Stimulated activated naive CD4-positive, alpha-beta T cell treated with Interleukin-2 at 50 U/mL for 16 hours (primary cell): Measurements from ENCODE around the gene COMT.
"Not testable (repeated sequence)": the region's sequence is repeated elsewhere in the genome, so short reads cannot be mapped to it uniquely, and the experiment has no call there.

ENCODE experiments used
- DNase-seq: peaks from one replicate; lab custom pipeline; 2025; lab: John Stamatoyannopoulos, UW

Gene COMT

GRCh38 chr22:19941365-19942082, at the start of gene COMT, which contains the start of gene TXNRD2:
Gene COMT (plus strand): TSS chr22:19941772. CDS start chr22:19962527, 20,755 bp downstream.
Gene TXNRD2 (minus strand): TSS chr22:19941818. CDS start chr22:19941803, 15 bp downstream.
- peak; percentile 59 for DNase-seq

- DNase-seq = peak; percentile 62
Observed at GRCh38 chr22:19892257-19892879, 49.2 kb upstream of the COMT start.

GRCh38 chr22:19892925-19893324, 48.6 kb upstream of the COMT start:
- no peak for DNase-seq

GRCh38 chr22:19893363-19893762, 48.2 kb upstream of the COMT start:
- no peak for DNase-seq

GRCh38 chr22:19895160-19895849, 46.3 kb upstream of the COMT start:
- DNase-seq = no peak

GRCh38 chr22:19896665-19897355, 44.8 kb upstream of the COMT start:
- DNase-seq = no peak

GRCh38 chr22:19897726-19898125, 43.8 kb upstream of the COMT start:
- DNase-seq = no peak

- DNase-seq = no peak
Observed at GRCh38 chr22:19898145-19898544, 43.4 kb upstream of the COMT start.

GRCh38 chr22:19898831-19899567, 42.6 kb upstream of the COMT start:
- no peak for DNase-seq

GRCh38 chr22:19900707-19901436, 40.7 kb upstream of the COMT start:
- DNase-seq = no peak

- no peak for DNase-seq
Observed at GRCh38 chr22:19901577-19902244, 39.9 kb upstream of the COMT start.

GRCh38 chr22:19902245-19902715, 39.3 kb upstream of the COMT start:
- no peak for DNase-seq

- DNase-seq = no peak
Observed at GRCh38 chr22:19903031-19903430, 38.5 kb upstream of the COMT start.

GRCh38 chr22:19903513-19903912, 38.1 kb upstream of the COMT start:
- DNase-seq = no peak

GRCh38 chr22:19904174-19904856, 37.3 kb upstream of the COMT start:
- DNase-seq = no peak

- no peak for DNase-seq
Observed at GRCh38 chr22:19904935-19905334, 36.6 kb upstream of the COMT start.

- no peak for DNase-seq
Observed at GRCh38 chr22:19905347-19906276, 36.0 kb upstream of the COMT start.

GRCh38 chr22:19906864-19907263, 34.7 kb upstream of the COMT start:
- not testable (repeated sequence) for DNase-seq

GRCh38 chr22:19907902-19908301, 33.7 kb upstream of the COMT start:
- DNase-seq = not testable (repeated sequence)
